NCI-H128 (cell line): ENCODE data around the gene NANP.
A peak's percentile ranks its signal among the peaks of the same experiment; 100 is the strongest.
"Not testable (repeated sequence)": the region's sequence is repeated elsewhere in the genome, so short reads cannot be mapped to it uniquely, and the experiment has no call there.

Source experiments
- DNase-seq: peaks from one replicate; lab custom pipeline; 2025; ENCODE audit not compliant: unreplicated experiment; lab: John Stamatoyannopoulos, UW

NANP gene, protein sequence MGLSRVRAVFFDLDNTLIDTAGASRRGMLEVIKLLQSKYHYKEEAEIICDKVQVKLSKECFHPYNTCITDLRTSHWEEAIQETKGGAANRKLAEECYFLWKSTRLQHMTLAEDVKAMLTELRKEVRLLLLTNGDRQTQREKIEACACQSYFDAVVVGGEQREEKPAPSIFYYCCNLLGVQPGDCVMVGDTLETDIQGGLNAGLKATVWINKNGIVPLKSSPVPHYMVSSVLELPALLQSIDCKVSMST

DNA sequence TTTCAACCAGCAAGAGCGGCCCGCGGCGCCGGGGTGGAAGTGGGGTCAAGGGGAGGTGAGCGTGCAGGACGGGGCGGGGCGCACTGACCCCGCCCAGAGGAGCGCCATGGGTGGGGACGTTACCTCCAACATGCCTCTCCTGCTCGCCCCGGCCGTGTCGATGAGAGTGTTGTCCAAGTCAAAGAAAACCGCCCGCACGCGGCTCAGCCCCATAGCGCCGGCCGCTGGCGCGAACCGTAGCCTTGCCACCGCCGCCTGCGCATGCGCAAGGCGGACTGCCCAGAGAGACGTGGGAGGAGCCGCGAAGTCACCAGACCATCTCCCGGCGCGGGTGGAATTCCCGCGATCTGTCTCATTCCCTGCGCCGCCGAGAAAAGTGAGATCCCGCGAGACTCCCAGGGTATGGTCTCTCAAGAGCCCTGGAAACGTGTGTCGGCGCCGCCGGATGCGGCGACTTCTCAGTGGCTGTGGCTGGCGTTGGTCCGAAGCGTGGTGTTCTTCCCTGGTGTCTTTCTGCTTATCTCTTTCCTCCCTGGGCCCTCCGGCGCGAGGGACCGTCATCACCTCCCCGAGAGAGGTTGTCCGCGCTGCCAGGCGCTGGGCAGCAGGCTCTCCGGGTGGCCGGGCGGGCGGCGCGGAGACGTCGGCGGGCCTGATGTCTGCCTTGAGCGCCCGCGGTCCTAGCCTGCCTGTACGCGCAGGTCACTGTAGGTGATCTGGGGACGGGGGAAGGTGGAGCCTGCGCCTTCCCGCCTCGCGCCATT is at the start of gene NANP:
Gene NANP, minus strand, starts transcription at position 279 of the 764 bp plus-strand sequence. Its CDS starts 66 bp downstream, at position 213.
- peak; percentile 99 for DNase-seq

DNA sequence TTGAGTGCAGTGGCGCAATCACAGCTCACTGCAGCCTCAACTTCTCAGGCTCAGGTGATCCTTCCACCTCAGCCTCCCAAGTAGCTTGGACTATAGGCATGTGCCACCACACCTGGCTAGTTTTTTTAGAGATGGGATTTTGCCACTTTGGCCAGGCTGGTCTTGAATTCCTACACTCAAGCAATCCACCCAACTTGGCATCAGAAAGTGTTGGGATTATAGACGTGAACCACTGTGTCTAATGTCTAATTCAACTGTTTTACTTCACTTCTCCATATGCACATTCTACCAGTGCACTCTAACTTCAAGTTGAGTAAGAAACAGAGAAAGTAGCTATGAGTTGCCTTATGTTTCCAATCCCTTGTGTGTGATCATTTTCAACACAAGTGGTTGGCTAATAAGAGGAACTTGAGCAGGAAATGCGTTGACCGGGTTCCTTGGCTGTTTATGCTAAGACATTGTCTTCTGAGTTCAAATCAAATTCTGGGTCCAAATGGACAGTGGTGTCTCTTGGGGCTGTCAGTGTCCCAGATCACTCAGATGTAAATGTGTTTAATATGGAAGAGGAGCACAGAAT is 48.9 kb upstream of the NANP start:
- DNase-seq = no peak

DNA sequence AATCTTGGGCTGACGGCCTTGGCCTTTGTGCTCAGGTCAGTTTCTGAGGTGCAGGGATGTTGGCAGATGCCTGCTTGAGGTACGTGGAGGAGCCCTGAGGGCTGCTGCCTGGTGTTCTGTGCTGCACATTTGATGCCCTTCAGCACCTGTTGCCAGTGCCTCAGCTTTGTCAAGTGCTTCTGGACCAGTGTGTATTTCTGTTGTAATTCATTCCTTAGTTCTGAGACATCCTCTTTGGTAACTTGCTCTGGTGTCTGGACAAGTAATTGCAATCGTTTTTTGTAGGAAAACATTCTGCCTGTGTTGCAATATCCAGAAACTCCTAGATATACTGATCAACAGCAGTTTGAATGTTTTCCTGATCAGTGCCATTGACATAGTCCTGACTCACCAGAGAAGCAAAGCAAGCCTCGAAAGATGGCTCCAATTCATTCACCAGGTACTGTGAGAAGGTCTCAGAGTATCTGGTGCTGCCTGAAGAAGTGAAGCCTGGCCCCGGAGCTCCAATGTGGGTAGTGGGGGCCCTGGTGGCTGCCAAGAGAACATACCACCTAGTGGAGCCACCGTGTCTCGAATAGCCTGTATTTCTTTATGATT is 46.1 kb upstream of the NANP start:
- DNase-seq = no peak

DNA sequence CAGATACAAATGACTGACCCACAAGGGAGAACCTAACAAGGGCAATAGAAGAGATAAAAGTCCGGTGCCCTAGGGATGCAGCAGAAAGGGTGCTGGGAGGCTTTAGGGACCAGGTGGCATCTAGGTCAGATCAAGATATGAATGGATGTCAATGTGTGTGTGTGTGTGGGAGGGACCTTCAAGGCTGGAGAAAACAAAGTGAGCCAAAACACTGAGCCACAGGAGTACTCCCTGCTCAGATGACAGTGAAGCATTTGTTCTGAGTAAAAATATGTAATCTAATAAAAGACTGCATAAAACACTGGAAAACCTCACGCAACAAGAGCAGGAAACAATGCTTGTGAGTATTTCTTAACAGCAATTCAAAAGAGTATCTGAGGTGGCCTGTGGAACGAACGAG is 44.6 kb upstream of the NANP start:
- no peak for DNase-seq

DNA sequence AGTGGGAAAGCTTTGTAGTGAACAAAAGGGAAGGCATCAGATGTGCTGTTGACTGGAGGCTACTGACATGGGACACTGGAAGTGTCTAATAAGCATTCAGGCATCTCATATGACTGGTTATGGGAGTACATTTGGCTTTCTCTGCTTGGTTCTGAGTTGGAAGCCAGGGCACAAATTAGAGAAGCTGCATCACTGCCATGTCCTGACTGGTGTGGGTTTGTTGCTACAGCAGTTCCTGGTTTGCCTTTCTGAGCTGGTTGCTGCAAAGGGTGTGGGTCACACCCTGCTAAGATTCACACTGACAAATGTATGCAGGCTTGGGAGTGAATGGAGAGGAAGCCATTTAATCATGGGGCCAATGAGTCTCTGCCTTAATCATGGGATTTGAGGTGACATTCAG is 36.2 kb upstream of the NANP start:
- no peak for DNase-seq

DNA sequence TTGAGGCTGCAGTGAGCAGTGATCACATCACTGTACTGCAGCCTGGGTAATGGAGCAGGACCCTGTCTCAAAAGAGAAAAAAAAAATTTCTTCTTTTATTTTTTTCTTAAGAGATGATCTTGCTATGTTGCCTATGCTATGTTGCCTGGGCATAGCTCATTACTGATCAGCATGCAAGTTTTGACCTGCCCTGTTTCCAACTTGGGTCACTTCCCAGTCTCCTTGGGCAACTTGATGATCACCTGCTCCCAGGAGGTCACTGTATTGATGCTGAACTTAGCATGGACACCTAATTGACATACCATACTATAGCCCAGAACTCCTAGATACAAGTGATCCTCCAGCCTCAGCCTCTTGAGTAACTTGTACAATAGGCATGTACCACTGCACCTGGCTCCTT is 30.7 kb upstream of the NANP start:
- no peak for DNase-seq

DNA sequence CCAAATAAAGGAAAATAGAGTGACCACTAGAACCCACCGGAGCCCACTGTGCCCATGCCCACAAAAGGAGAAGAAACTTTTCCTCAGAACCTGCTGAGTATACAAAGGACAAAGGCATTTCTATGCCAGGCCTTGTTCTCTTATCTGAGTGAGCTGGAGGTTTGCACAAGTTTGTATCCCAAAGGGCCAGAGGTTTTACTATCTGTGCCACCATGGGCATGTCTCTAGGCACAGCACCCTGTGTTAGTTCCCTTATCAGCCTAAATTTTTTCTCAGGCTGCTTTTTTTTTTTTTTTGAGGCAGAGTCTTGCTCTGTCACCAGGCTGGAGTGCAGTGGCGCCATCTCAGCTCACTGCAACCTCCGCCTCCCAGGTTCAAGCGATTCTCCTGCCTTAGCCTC is 29.1 kb upstream of the NANP start:
- DNase-seq = not testable (repeated sequence)

DNA sequence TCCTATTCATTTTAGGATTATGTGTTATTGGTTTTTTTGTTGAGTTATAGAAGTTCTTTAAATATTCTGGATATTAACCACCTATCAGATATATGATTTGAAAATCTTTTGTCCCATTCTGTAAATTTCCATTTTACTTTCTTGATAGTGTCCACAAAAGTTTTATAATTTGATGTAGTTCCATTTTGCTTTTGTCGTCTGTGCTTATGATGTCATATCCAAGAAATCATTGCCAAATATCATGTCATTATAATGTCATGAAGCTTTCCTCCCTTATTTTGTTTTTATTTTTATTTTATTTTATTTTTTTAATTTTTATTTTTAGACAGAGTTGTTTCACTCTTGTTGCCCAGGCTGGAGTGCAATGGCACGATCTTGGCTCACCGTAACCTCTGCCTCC is 21.0 kb upstream of the NANP start:
- no peak for DNase-seq

DNA sequence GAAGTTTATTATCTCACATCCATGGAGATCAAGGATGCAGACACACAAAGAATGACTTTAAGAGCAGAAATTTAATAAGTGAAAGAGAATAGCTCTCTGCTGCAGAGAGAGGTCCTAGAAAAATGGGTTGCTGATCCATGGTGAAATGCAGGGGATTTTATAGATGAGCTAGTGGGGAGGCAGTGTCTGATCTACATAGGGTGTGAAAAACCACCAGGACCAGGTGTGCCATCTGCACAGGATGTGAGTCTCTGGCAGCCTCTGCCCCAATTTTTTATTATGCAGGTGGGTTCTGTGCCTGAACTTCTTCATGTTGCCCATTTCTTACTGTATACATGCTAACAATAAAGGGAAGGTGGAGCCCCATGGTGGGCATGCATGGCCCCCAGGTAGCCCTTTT is 19.9 kb upstream of the NANP start:
- no peak for DNase-seq

DNA sequence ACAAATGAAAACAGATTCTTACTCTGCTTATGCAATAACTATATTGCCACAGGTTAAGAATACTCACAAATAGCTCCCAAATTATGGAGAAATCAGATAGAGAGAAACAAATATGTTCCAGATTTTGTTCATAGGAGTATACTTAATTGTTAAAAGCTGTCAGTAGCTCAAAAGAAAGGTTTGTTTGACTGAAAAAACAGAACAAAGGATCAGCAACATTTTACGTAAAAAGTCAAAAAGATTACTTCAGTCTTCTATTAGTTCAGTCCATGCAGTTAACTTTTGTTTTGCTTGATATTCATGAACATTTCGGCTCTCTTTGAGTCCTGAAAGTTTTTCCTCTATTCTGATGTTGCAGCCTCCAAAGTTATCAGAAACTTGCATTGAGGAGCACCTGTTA is 13.4 kb upstream of the NANP start:
- no peak for DNase-seq

DNA sequence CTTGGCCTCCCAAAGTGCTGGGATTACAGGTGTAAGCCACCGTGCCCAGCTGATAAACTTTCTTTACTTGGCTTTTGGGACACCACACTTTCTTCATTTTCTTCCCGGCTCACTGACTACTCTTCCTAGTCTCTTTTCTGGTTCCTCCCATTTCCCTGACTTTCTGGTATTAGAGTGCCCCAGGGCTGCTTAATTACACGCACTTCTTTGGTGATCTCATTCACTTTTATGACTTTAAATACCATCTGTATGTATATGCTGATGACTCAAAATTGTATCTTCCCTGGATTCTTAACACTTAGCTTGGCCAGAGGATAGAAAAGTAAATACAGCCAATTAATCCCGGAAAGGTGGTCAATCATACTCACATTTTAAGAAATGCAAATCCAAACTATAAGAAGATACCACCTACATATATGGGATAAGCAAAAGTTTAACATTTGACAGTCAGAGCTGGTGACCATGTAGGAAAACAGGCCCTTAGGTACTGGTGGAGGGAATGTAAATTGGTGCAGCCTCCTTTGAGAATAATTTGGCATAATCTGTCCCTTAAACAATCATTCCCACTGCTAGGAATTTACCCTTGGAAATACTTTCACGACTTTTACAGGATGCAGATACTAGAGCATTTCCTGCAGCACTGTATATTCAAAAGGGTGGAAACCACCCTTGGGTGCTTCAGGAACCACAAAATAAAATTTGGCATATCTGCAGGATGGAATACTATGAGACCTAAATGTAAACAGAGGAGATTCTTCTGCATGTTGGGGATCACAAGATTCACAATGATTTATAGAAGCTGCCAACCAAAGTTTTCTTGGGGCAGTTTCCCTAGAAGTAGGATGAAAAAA is 9.4 kb upstream of the NANP start:
- no peak for DNase-seq

DNA sequence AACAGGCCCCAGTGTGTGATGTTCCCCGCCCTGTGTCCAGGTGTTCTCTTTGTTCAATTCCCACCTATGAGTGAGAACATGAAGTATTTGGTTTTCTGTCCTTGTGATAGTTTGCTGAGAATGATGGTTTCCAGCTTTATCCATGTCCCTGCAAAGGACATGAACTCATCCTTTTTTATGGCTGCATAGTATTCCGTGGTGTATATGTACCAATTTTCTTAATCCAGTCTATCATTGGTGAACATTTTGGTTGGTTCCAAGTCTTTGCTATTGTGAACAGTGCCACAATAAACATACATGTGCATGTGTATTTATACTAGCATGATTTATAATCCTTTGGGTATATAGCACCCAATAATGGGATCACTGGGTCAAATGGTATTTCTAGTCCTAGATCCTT is 6.8 kb upstream of the NANP start:
- not testable (repeated sequence) for DNase-seq

DNA sequence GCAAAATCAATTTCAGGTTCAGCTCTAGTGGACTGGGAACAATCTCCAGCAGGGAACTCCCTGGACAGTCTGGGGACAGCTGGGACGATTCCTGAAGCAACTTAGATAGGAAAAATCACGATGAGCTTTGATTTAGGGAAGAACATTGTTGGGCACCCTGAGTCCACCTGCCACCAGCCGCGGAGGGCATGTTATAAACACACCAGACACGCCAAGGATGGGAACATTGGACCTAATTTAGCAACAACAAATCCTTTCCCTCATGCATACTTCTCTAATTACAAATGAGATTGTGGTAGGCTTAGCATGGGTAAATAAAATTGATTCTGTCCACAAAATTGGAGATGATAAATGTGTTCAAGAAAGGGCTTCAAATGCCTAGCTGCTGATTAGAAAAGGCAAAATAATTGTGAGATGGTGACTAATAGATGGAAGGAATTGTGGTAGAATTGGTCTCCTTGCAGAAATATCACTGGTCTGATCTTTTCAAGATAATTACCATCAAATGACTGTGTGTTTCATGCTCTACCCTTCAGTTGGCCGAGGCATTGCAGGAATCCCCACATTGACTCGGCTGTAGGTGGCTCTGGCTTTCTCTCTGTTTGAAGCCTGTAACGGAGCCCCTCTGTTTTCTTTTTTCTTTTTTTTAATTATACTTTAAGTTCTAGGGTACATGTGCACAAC is 6.1 kb upstream of the NANP start:
- no peak for DNase-seq

DNA sequence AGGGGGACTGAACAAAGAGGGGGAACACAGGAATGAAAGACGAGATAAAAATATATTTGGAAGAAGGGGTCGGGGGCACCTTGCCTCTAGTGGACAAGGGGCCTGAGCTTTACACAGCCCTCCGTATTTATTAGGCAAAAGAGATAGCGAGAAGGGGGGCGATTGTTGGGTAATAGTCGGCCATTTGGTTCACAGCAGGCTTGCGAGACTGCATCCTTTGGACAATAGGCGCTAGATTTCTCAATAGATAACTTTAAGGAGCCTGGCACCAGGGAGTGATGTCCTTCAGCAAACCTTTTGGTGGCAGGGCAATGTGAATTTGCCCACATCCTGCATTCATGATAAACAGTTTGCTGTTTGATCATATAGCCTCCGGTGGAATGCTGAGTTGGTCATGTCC is 3.0 kb upstream of the NANP start:
- DNase-seq = no peak

DNA sequence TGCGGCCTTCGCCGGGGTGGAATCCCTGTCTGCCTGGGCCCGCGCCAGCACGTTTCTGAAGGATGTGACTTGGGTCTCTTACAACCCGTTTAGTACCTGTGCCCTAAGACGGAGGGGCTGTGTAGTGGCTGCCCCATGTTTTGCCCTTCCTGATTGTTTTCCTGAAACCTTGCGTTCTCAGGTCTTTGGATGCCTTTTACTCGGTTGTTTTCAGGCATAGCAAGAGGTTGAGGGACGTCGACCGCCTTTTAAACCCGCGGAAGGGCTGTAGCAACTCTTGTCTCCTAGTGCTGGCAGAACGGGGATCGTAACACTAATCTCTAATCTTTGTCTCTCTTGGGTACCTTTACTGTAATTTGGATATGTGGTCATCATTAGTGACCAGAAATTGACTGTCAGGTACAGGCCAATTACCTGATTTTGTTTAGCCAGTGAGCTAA is 706 bp upstream of the NANP start:
- no peak for DNase-seq

DNA sequence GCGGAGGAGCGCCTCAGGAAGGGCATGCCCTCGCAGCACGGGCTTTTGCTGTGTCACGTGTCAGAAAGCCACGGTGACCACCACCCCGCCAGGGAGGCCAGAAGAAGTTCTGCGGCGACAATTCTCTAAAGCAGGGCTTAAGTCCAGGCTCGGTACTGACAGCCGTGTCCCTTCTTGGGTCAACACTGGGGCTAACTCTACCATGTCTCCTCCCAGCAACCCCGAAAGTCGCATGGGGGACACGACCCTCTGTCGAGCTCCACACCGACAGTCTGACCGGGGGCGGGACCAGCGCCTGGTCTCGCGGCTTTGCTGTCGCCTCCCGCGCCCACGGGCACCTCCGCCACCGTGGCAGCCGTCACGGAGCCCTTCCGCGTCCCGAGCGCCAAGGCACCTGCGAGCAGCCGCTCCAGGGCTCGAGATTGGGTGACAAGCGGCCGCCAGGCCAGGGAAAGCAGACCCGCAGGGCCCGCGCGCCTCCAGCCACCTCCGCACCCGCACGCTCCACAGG is 534 bp downstream of the NANP start:
- DNase-seq = peak; percentile 55

DNA sequence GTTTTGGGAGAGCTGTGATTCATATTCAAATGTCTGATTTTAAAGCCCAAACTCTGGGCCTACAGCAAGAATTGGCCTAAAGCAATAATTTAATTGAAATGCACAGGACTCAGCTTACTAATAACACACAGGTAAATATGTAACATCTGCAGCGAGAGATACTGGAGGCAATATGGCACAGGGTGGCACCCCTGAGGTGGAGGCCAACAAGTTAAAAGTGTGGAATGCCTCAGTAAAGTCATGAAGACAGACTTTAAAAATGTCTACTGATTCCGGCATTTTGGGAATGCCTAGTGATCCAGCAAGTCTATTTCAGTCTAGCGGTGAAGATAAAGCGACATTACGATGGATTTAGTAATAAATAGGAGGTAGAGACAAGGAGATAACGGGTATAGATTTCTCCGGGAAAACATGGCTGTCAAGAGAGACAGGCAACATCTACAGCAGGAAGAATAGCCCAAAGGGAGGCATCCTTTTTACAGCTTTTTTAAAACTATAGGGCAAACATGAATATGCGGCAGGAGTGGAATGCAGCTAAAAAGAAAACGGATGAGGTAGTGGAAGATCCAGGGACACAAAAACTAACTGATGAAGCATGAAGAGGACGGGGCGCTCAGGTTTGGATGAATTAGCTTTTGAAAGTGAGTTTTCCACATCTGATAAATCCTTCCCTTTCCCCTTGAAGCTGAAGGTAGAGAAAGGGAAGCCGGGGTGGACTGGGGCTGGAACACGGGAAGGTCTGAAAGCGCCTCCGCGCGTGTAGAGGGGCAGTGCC is 1.2 kb downstream of the NANP start:
- no peak for DNase-seq

DNA sequence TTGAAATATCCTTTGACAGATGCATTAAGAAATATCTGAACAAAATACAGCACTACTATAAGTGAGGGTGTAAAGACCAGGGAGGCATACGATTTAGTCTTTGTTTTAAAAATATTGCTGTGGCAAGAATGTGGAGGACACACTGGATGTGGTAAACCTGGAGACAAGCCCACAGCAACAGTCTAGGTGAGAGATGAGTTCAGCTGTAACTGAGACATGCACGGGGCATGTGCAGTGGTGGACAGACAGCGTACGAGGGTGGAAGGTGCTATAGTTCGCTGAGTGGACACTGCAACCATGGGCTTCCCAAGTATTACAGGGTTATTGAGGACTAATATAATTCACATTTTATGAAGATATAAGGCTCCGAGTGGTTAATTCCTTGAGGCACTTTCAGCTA is 1.8 kb downstream of the NANP start:
- DNase-seq = no peak

DNA sequence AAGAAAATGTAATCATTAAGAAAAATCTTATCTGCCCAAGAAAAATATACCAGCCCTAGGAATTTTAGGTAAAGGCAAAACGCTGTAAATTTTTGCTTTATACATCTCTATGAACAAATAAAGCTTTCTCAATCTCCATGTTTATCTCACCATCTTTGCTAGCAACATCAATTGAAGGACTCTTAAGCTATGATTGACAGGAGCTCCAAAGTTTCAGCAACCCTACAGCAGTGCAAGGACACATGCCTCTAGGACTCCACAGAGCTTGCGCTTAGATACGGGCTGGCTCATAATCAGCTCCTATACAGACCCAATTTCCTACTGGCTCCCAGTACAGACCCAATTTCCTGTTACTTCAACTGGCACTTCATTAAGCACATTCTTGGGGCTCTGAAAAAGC is 4.3 kb downstream of the NANP start:
- DNase-seq = no peak

DNA sequence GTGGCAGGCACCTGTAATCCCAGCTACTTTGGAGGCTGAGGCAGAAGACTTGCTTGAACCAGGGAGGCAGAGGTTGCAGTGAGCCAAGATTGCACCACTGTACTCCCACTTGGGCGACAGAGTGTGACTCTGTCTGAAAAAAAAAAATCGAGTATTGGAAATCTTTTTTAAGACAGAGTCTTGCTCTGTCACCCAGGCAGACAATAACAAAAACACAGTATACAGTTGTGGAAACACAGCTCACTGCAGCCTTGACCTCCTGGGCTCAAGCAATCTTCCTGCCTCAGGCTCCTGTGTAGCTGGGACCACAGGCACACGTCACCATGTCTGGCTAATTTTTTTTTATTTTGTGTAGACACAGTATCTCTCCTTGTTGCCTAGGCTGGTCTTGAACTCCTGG is 15.0 kb downstream of the NANP start:
- no peak for DNase-seq
